GM12878 (cell line): ENCODE results near the gene CCL20. TPM values are rescaled to one million over a fixed set of nuclear protein-coding genes. Genes with fewer than 3 reads are reported as not detected.

ENCODE experiments used
- ATAC-seq: fragments of 200-7000 bp; cut with Tn5 transposase; 3 replicates; pipeline ENCODE4 v1.9.1; 2020; ENCODE audit warnings: mild to moderate bottlenecking, moderate library complexity
- BruUV-seq: library from RNA; stranded (reverse); fragments of 400-500 nt; replicated peaks from 2 replicates; lab custom pipeline; 2021; lab: Mats Ljungman, UMichigan
- CTCF ChIA-PET: fragments of 300-600 bp; sonication (Branson Sonifier 250); formaldehyde crosslinking; extraction: SDS; loops from one replicate; lab custom pipeline; 2021; ENCODE audit warnings: inconsistent platforms; lab: Yijun Ruan, JAX
- POLR2A ChIA-PET: fragments of 350-600 bp; formaldehyde crosslinking; extraction: SDS; loops from one replicate; lab custom pipeline; 2021; ENCODE audit warnings: inconsistent platforms; lab: Charles Lee
- RAD21 ChIA-PET: fragments of 300-600 bp; sonication (Branson Sonifier 250); formaldehyde crosslinking; loops from one replicate; lab custom pipeline; 2023; ENCODE audit warnings: antibody characterized with exemption; ENCODE audit not compliant: unreplicated experiment; lab: Charles Lee
- SMC1A ChIA-PET: fragments of 300-600 bp; sonication (Branson Sonifier 250); formaldehyde crosslinking; loops from one replicate; lab custom pipeline; 2023; ENCODE audit not compliant: unreplicated experiment, uncharacterized antibody; lab: Charles Lee
- DNase-seq: peaks from one replicate; pipeline ENCODE4 v3.0.0-alpha.2; 2011; ENCODE audit warnings: low read depth, low spot score
- FAIRE-seq: peaks from 3 replicates; lab custom pipeline; 2011; peaks lifted over from hg19 to GRCh38; lab: Jason Lieb, UNC
- H2AFZ ChIP-seq: 2 replicates; pipeline ENCODE4 v1.6.0; 2011; ENCODE audit warnings: low read depth, low read length, control low read depth; ENCODE audit not compliant: control insufficient read depth
- H3K27ac ChIP-seq: 2 replicates; pipeline ENCODE4 v1.5.1; 2011; ENCODE audit warnings: control low read depth; ENCODE audit not compliant: control insufficient read depth, insufficient read depth
- H3K27me3 ChIP-seq, 2 experiments: replicated peaks in 1 of 2; 2 replicates each; pipeline versions ENCODE4 v1.6.0 to v1.6.1; 2011; ENCODE audit warnings: low read length in 1 of 2; ENCODE audit not compliant: control insufficient read depth in 2 of 2, insufficient read depth in 2 of 2
- H3K36me3 ChIP-seq, 2 experiments: 2 replicates each; pipeline ENCODE4 v1.5.1; 2011; ENCODE audit warnings: low read length in 1 of 2; ENCODE audit not compliant: control insufficient read depth in 2 of 2, insufficient read depth in 2 of 2
- H3K4me1 ChIP-seq: 2 replicates; pipeline ENCODE4 v1.6.1; 2011; ENCODE audit warnings: mild to moderate bottlenecking, low read length, moderate library complexity, mixed read lengths; ENCODE audit not compliant: control insufficient read depth, insufficient read depth
- H3K4me2 ChIP-seq: 2 replicates; pipeline ENCODE4 v1.6.0; 2011; ENCODE audit warnings: control low read depth; ENCODE audit not compliant: control insufficient read depth, insufficient read depth
- H3K4me3 ChIP-seq: fragments of 200-600 bp; sonication (generic); 2 replicates; pipeline ENCODE4 v1.5.1; 2016
- H3K79me2 ChIP-seq: 2 replicates; pipeline ENCODE4 v1.6.0; 2011; ENCODE audit warnings: low read length; ENCODE audit not compliant: control insufficient read depth, insufficient read depth
- H3K9ac ChIP-seq: 2 replicates; pipeline ENCODE4 v1.8.0; 2011; ENCODE audit warnings: low read length, control low read depth, mixed read lengths; ENCODE audit not compliant: control insufficient read depth, insufficient read depth
- H3K9me3 ChIP-seq: replicated peaks from 3 replicates; pipeline ENCODE4 v1.5.1; 2011; ENCODE audit warnings: mild to moderate bottlenecking, low read length; ENCODE audit not compliant: control insufficient read depth, insufficient read depth
- H4K20me1 ChIP-seq: 2 replicates; pipeline ENCODE4 v1.6.0; 2011; ENCODE audit not compliant: control insufficient read depth, insufficient read depth
- CEBPZ ChIP-seq: fragments of 150-350 bp; IDR thresholded peaks from 2 replicates; pipeline ENCODE4 v1.6.1; 2016; ENCODE audit warnings: low read depth, low read length
- E2F4 ChIP-seq: IDR thresholded peaks from 2 replicates; pipeline ENCODE4 v1.6.1; 2012; ENCODE audit warnings: low read depth, low read length, improper control_type of control experiment
- NRF1 ChIP-seq: conservative IDR thresholded peaks from 2 replicates; pipeline ENCODE4 v1.6.1; 2011; ENCODE audit warnings: mild to moderate bottlenecking, low read depth, low read length, improper control_type of control experiment
- PKNOX1 ChIP-seq: fragments of 450-650 bp; IDR thresholded peaks from 2 replicates; pipeline ENCODE4 v1.6.1; 2016; ENCODE audit warnings: mild to moderate bottlenecking
- PML ChIP-seq: IDR thresholded peaks from 2 replicates; pipeline ENCODE4 v1.6.1; 2012; ENCODE audit warnings: low read length, inconsistent platforms
- RBBP5 ChIP-seq: fragments of 200-600 bp; sonication (generic); conservative IDR thresholded peaks from 2 replicates; pipeline ENCODE4 v1.6.1; 2016
- SUZ12 ChIP-seq: fragments of 200-600 bp; sonication (generic); IDR thresholded peaks from one replicate; pipeline ENCODE4 v1.6.1; 2018; ENCODE audit warnings: antibody characterized with exemption, mild to moderate bottlenecking; ENCODE audit not compliant: unreplicated experiment
- WGBS: methylation state at CpG from one replicate; pipeline ENCODE4 v1.1.6; 2016; ENCODE audit warnings: low lambda C conversion rate; ENCODE audit not compliant: insufficient replicate concordance, insufficient coverage; ENCODE audit errors: missing lambda C conversion rate; 5-methylcytosine and 5-hydroxymethylcytosine counted together
- in situ Hi-C: fragments of 300-500 bp; cut with MboI; formaldehyde crosslinking; loops from 9 replicates; pipeline ENCODE4 v1.14.3; 2018; ENCODE audit warnings: mixed read lengths
- intact Hi-C: fragments of 100-400 bp; cut with micrococcal nuclease; formaldehyde crosslinking; loops from one replicate; pipeline ENCODE4 v1.14.2; 2022; ENCODE audit not compliant: unreplicated experiment
- polyA plus RNA-seq, 11 experiments: library from polyadenylated mRNA; depleted of rRNA in 4 of 11; unstranded in 6 of 11; stranded (reverse) in 5 of 11; fragments of >200 nt; fragmentation: Nextera tagmentation in 4 of 11; fragmentation: Illumina TruSeq in 1 of 11; extraction: Ambion mirVana in 4 of 11; extraction: Trizol in 1 of 11; gene quantifications; 1 replicate in 1 of 11; 2 replicates in 10 of 11; pipeline versions ENCODE4 v1.2.1 to v1.2.3, GENCODE V29; 2011 to 2016; ENCODE audit warnings: inconsistent platforms in 2 of 11, missing spikeins in 2 of 11, low read depth in 1 of 11
- total RNA-seq, 4 experiments: library from RNA; depleted of rRNA in 3 of 4; stranded (reverse); fragments of >200 nt in 3 of 4; fragmentation: Illumina TruSeq in 1 of 4; extraction: Trizol in 1 of 4; gene quantifications; 2 replicates each; pipeline versions ENCODE4 v1.2.1 to v1.2.3, GENCODE V29; 2013 to 2021

CCL20 gene
- total and polyA plus RNA-seq, 10 of the 15 experiments (the other 5 are each of a cell fraction or from before 2014, with no cell fraction given) = 5.5 to 35.7 (median 15.6) TPM

- WGBS = 100% methylated on average over 4 of the region's 4 CpGs
- DNase-seq = no peak
- Histone ChIP-seq H3K9ac (no peak overlapping the region), H3K4me2 (no peak overlapping the region), H3K4me3 (no peak overlapping the region), H3K9me3 (no peaks in the 10 kb centered on the region; the same call in 2 of the 3 replicates), H2AFZ (no peak overlapping the region), H3K27me3 (no peaks in the 10 kb centered on the region), H3K79me2 (no peaks in the 10 kb centered on the region), H3K36me3 (no peaks in the 10 kb centered on the region), H4K20me1 (no peaks in the 10 kb centered on the region)
- no TSS peak for BruUV-seq
- ChIA-PET POLR2A (no interaction called here), CTCF (no interaction called here), SMC1A (interaction anchor here (1.4 kb wide), 1 partner anchor 17 kb away, joined by 3 read pairs; no protein-coding TSS in a partner anchor)
- intact Hi-C loops (loop anchor here (10.0 kb wide), 1 partner anchor 806 kb away; no protein-coding TSS in a partner anchor), in situ Hi-C loops (loop anchor here (25.0 kb wide), 1 partner anchor 951 kb away; the partner anchor contains the start of gene RHBDD1)
- TF ChIP-seq CEBPZ = no peak
- no peak for TF ChIP-seq E2F4
- no peak for TF ChIP-seq NRF1
- no peak for TF ChIP-seq SUZ12
- TF ChIP-seq PKNOX1 = no peak
- TF ChIP-seq RBBP5 = no peak
- TF ChIP-seq PML = no peak
- TF ChIP-seq, all 136 proteins: peak for 0
- ATAC-seq = no peak
- H3K27ac ChIP-seq = no peak overlapping the region
- FAIRE-seq = no peak
- RAD21 ChIA-PET = no interaction called here
- peaks cover 8% of the 10 kb centered on the region; the same call in 1 of the 2 replicates for H3K4me1 ChIP-seq
Observed at GRCh38 chr2:227788561-227789018, 25.1 kb upstream of the CCL20 start.
